NCI-H2029 (cell line): ENCODE results near the gene IL2RG.

Experiments
- DNase-seq: peaks from one replicate; lab custom pipeline; 2025; lab: John Stamatoyannopoulos, UW

IL2RG gene

DNA sequence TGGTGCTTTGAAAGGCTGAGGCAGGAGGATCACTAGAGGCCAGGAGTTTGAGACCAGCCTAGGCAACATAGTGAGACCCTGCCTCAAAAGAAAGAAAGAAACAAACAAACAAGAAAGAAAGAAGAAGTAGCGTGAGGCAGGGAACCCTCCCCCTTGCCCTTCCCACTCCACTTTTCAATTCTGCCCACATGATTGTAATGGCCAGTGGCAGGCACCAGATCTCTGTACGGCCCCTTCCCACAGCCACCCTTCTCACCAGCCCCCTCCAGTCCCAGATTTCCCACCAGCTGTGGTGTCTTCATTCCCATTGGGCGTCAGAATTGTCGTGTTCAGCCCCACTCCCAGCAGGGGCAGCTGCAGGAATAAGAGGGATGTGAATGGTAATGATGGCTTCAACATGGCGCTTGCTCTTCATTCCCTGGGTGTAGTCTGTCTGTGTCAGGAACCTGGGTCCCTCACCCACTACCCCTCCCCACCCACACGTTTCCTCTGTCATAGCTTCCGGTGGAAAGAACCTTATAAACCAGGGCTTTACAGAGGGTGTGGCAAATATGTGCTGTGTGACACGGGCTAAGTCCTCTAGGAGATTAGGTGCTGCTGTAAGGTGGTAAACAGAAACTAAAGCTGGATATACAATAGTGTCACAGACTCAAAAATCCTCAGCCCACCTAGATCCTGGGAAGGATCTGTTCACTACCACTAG is at the start of gene IL2RG:
IL2RG (minus strand) TSS at position 437 of the 703 bp plus-strand sequence; CDS start at position 399, 38 bp downstream.
- DNase-seq, result no peak

DNA sequence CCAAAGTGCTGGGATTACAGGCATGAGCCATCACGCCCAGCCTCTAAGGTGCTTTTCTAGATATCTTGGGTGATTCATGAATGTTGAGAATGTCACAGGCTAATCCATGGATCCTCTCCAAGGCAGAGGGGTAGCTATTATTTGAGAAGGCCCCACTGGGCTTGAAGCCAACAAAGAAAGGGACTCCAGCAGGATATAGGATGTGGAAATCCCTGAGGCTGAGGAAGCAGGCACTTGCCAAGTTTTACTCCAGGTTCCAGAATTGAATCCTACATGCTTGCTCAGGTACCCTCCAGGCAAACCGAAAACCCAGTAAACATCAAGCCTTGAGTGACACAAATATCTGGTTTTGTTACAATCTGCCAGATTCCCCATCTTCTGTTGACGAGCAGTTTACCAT is 49.1 kb upstream of the IL2RG start:
- no peak for DNase-seq

- DNase-seq, result no peak
Observed at GRCh38 chrX:71159335-71159734, 48.0 kb upstream of the IL2RG start.

DNA sequence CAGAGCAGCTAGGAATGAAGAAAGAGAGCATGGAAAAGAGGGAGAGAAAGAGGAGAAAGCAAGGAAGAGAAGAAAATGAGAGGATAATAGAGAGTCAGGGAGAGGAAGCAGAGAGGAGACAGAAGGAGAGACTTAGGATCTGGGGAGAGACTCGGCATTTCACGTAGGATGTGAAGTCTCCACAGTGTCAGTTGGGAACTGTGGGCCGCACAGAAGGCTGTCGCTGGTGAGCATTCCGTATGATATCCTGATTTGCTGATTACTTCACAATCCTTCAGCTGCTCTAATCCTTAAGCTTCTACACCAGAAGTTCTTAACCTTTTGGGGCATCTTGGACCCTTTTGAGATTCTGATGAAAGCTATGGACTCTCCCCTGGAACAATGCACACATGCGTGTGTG is 47.2 kb upstream of the IL2RG start:
- no peak for DNase-seq

GRCh38 chrX:71154641-71155040 is 43.3 kb upstream of the IL2RG start:
- DNase-seq, result no peak

- no peak for DNase-seq
Observed at GRCh38 chrX:71154196-71154595, 42.8 kb upstream of the IL2RG start.

GRCh38 chrX:71151366-71151765 is 40.0 kb upstream of the IL2RG start:
- no peak for DNase-seq

GRCh38 chrX:71148278-71148663 is 36.9 kb upstream of the IL2RG start:
- no peak for DNase-seq

DNA sequence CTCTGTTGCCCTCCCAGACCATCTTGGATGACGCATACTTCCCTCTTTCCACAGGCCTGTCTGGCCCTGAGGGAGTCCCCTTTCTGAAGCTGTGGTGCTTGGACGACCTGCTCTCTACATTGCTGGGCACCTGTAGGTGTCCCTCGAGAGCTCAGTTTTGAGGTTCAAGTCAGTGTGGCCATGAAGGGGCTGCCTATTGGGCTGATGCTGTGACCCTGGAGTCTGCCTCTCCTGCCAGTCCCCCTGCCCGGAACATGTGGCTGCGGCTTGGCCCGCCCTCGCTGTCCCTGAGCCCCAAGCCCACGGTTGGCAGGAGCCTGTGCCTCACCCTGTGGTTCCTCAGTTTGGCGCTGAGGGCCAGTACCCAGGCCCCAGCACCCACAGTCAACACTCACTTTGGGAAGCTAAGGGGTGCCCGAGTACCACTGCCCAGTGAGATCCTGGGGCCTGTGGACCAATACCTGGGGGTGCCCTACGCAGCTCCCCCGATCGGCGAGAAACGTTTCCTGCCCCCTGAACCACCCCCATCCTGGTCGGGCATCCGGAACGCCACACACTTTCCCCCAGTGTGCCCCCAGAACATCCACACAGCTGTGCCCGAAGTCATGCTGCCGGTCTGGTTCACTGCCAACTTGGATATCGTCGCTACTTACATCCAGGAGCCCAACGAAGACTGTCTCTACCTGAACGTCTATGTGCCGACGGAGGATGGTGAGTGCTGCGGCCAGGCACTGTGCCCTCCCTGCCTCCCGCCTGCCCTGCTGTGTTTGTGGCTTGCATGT is 36.3 kb upstream of the IL2RG start:
- DNase-seq, result no peak

- DNase-seq, result no peak
Observed at GRCh38 chrX:71144651-71145050, 33.3 kb upstream of the IL2RG start, which contains the start of gene NLGN3. Gene NLGN3 (plus strand): TSS chrX:71144841. CDS start chrX:71147750, 2,909 bp downstream.

DNA sequence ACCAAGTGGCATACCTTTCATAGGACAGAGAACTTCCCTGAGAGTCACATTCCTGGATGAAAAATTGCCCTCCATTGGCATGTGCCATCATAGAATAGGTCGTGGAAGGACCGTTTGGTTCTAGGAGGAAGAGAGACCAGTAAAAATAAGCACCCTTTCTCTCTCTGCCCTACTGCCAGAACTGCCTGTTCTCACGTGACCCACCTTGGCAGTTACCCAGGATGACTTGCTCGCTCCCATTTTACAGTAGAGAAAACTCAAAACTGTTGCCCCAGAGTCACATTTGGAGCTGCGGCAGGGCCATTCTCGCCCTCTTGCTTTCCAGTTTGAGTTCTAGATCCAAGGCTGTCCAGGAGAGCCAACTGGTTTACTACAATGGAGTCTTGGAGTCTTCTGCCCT is 32.1 kb upstream of the IL2RG start:
- DNase-seq, result peak; percentile 8

- DNase-seq, result no peak
Observed at GRCh38 chrX:71140440-71140839, 29.1 kb upstream of the IL2RG start.

DNA sequence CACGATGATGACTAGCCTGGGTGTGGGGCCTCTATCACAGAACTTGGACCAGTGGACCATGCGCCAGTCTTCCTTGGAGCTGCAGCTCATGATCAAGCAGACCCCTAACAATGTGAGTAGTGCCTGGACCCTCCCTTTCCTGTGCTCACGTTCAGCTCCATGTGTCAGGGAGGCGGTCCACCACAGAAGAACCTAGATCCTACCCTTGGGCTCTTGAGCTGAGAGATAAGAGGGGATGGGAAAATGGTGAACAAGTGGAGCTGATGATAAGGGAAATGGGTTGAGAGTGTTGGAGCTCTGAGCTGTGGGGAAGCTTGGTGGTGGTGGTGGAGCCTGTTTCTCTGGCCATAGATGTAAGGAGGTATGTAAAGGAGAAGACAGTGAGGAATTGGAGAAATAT is 20.1 kb upstream of the IL2RG start:
- no peak for DNase-seq

- DNase-seq, result no peak
Observed at GRCh38 chrX:71128915-71129765, 17.8 kb upstream of the IL2RG start.

- DNase-seq, result no peak
Observed at GRCh38 chrX:71128166-71128833, 16.9 kb upstream of the IL2RG start.

GRCh38 chrX:71118985-71119535 is 7.7 kb upstream of the IL2RG start:
- no peak for DNase-seq

GRCh38 chrX:71118032-71118984 is 6.9 kb upstream of the IL2RG start, which contains the start of gene MED12:
Gene MED12 (plus strand): TSS chrX:71118596. CDS start chrX:71118755, 159 bp downstream.
- DNase-seq, result peak; percentile 18

- DNase-seq, result no peak
Observed at GRCh38 chrX:71117358-71117757, 6.0 kb upstream of the IL2RG start.

- DNase-seq, result no peak
Observed at GRCh38 chrX:71111921-71112431, 599 bp upstream of the IL2RG start.

GRCh38 chrX:71109051-71109450 is 2.3 kb downstream of the IL2RG start:
- no peak for DNase-seq
